ENCODE results near the gene C5.

DNA sequence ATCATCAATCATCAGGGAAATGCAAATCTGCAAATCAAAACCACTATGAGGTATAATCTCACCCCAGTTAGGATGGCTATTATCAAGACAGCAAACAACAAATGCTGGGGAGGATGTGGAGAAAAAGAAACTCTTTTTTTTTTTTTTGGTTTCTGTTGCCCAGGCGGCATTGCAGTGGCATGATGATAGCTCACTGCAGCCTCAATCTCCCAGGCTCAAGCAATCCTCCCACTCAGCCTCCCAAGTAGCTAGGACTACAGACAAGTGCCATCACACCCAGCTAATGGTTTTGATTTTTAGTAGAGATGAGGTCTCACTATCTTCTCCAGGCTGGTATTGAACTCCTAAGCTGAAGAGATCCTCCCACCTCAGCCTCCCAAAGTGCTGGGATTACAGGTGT lies 19.3 kb upstream of the C5 start:
- TF ChIP-seq, protein P1, sequence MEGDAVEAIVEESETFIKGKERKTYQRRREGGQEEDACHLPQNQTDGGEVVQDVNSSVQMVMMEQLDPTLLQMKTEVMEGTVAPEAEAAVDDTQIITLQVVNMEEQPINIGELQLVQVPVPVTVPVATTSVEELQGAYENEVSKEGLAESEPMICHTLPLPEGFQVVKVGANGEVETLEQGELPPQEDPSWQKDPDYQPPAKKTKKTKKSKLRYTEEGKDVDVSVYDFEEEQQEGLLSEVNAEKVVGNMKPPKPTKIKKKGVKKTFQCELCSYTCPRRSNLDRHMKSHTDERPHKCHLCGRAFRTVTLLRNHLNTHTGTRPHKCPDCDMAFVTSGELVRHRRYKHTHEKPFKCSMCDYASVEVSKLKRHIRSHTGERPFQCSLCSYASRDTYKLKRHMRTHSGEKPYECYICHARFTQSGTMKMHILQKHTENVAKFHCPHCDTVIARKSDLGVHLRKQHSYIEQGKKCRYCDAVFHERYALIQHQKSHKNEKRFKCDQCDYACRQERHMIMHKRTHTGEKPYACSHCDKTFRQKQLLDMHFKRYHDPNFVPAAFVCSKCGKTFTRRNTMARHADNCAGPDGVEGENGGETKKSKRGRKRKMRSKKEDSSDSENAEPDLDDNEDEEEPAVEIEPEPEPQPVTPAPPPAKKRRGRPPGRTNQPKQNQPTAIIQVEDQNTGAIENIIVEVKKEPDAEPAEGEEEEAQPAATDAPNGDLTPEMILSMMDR (IDR thresholded peaks at IDR 0.05), result no peak
- TF ChIP-seq POLR2A (IDR thresholded peaks at IDR 0.05), result no peak
- no peak for TF ChIP-seq POLR2AphosphoS5 (IDR thresholded peaks at IDR 0.05)
